GM12891 (cell line): ENCODE measurements around the gene ARHGEF16.
A peak's percentile ranks its signal among the peaks of the same experiment; 100 is the strongest.

Experiments used
- DNase-seq: peaks from one replicate; pipeline ENCODE4 v3.0.0; 2011; ENCODE audit warnings: low spot score; ENCODE audit not compliant: insufficient read length
- FAIRE-seq: peaks from 2 replicates; lab custom pipeline; 2011; peaks lifted over from hg19 to GRCh38; lab: Jason Lieb, UNC
- PAX5 ChIP-seq: IDR thresholded peaks from 2 replicates; pipeline ENCODE4 v1.6.1; 2011; ENCODE audit warnings: low read length, moderate library complexity, mild to moderate bottlenecking; ENCODE audit not compliant: insufficient read depth, severe bottlenecking
- POLR2A ChIP-seq: IDR thresholded peaks from 2 replicates; pipeline ENCODE4 v1.6.1; 2011; ENCODE audit warnings: low read depth, low read length, control low read depth
- POLR2AphosphoS5 ChIP-seq: IDR thresholded peaks from 2 replicates; pipeline ENCODE4 v1.6.1; 2011; ENCODE audit warnings: low read depth, low read length, control low read depth
- POU2F2 ChIP-seq: IDR thresholded peaks from 2 replicates; pipeline ENCODE4 v1.6.1; 2011; ENCODE audit warnings: low read depth, mild to moderate bottlenecking, control low read depth, low read length, moderate library complexity
- SPI1 ChIP-seq: IDR thresholded peaks from 2 replicates; pipeline ENCODE4 v1.6.1; 2011; ENCODE audit warnings: low read depth, low read length, control low read depth
- TAF1 ChIP-seq: IDR thresholded peaks from 2 replicates; pipeline ENCODE4 v1.6.1; 2011; ENCODE audit warnings: low read depth, low read length, control low read depth

ARHGEF16 gene

GRCh38 chr1:3498246-3498930, 43.9 kb downstream of the ARHGEF16 start:
- TF ChIP-seq POLR2AphosphoS5 (no peak), PAX5 (no peak), POLR2A (no peak), SPI1 (no peak), POU2F2 (no peak), TAF1 (no peak)
- FAIRE-seq, result no peak
- no peak for DNase-seq

- no peak for FAIRE-seq
- TF ChIP-seq PAX5 (no peak), POU2F2 (no peak), TAF1 (no peak), SPI1 (no peak), POLR2A (no peak), POLR2AphosphoS5 (no peak)
- no peak for DNase-seq
These were observed 44.5 kb downstream of the ARHGEF16 start for GRCh38 chr1:3498986-3499385.

- TF ChIP-seq SPI1 (no peak), POLR2A (no peak), POLR2AphosphoS5 (no peak), POU2F2 (no peak), TAF1 (no peak), PAX5 (no peak)
- no peak for FAIRE-seq
These were observed 45.1 kb downstream of the ARHGEF16 start for GRCh38 chr1:3499611-3500010.

GRCh38 chr1:3500265-3500835, 45.9 kb downstream of the ARHGEF16 start:
- no peak for TF ChIP-seq SPI1
- no peak for TF ChIP-seq POLR2AphosphoS5
- no peak for TF ChIP-seq PAX5
- TF ChIP-seq POU2F2, result no peak
- TF ChIP-seq TAF1, result no peak
- TF ChIP-seq POLR2A, result no peak
- DNase-seq (no peak), FAIRE-seq (no peak)

More at GRCh38 chr1:3499611-3500010, 45.1 kb downstream of the ARHGEF16 start:
- DNase-seq, result no peak

- TF ChIP-seq POU2F2, result no peak
- TF ChIP-seq POLR2A, result no peak
- TF ChIP-seq TAF1, result no peak
- TF ChIP-seq SPI1, result no peak
- no peak for TF ChIP-seq POLR2AphosphoS5
- no peak for TF ChIP-seq PAX5
- no peak for DNase-seq
- FAIRE-seq, result no peak
These were observed 47.0 kb downstream of the ARHGEF16 start for GRCh38 chr1:3501437-3501836.

- FAIRE-seq (peak; percentile 71), DNase-seq (peak; percentile 79)
- TF ChIP-seq TAF1, result no peak
- no peak for TF ChIP-seq POLR2A
- no peak for TF ChIP-seq POLR2AphosphoS5
- no peak for TF ChIP-seq POU2F2
- no peak for TF ChIP-seq SPI1
- TF ChIP-seq PAX5, result no peak
These were observed 47.6 kb downstream of the ARHGEF16 start for GRCh38 chr1:3501856-3502640.

- DNase-seq (no peak), FAIRE-seq (no peak)
- TF ChIP-seq SPI1 (no peak), POLR2AphosphoS5 (no peak), PAX5 (no peak), POLR2A (no peak), POU2F2 (no peak), TAF1 (no peak)
These were observed 48.4 kb downstream of the ARHGEF16 start for GRCh38 chr1:3502641-3503524.

- DNase-seq, result no peak
- TF ChIP-seq PAX5 (no peak), SPI1 (no peak), TAF1 (no peak), POU2F2 (no peak), POLR2AphosphoS5 (no peak), POLR2A (no peak)
- FAIRE-seq, result no peak
These were observed 49.0 kb downstream of the ARHGEF16 start for GRCh38 chr1:3503525-3503886.
